SU-DHL-6 (cell line): Measurements from ENCODE around the gene CYP3A7.

Source experiments
- H2AFZ ChIP-seq: fragments of 200-600 bp; sonication (generic); 2 replicates; pipeline ENCODE4 v1.6.1; 2014; ENCODE audit warnings: low read depth, mild to moderate bottlenecking, moderate library complexity, mixed read lengths, antibody characterized with exemption, low read length; ENCODE audit not compliant: severe bottlenecking
- H3F3A ChIP-seq: fragments of 200-600 bp; shearing (Covaris generic); 2 replicates; pipeline ENCODE4 v1.6.0; 2016; ENCODE audit warnings: antibody characterized with exemption, mild to moderate bottlenecking; ENCODE audit not compliant: insufficient read depth
- H3K27ac ChIP-seq: fragments of 200-600 bp; sonication (generic); 2 replicates; pipeline ENCODE4 v1.5.1; 2016; ENCODE audit warnings: low read depth, mild to moderate bottlenecking, low read length, moderate library complexity, mixed read lengths
- H3K27me3 ChIP-seq: fragments of 200-600 bp; sonication (generic), shearing (Covaris generic); 2 replicates; pipeline ENCODE4 v1.6.0; 2014; ENCODE audit warnings: mild to moderate bottlenecking, low read length
- H3K36me3 ChIP-seq: fragments of 200-600 bp; sonication (generic); 2 replicates; pipeline ENCODE4 v1.6.1; 2014; ENCODE audit warnings: mild to moderate bottlenecking, low read length, mixed read lengths
- H3K4me2 ChIP-seq: fragments of 300-600, 200-600 bp; shearing (Covaris generic), sonication (generic); 2 replicates; pipeline ENCODE4 v1.6.0; 2014; ENCODE audit warnings: low read length, low read depth, mild to moderate bottlenecking; ENCODE audit not compliant: poor library complexity, severe bottlenecking
- H3K4me3 ChIP-seq: fragments of 200-600 bp; sonication (generic); 2 replicates; pipeline ENCODE4 v1.5.1; 2014; ENCODE audit warnings: antibody characterized with exemption, low read length, mild to moderate bottlenecking, mixed read lengths; ENCODE audit not compliant: insufficient read depth, poor library complexity, severe bottlenecking
- H3K79me2 ChIP-seq: fragments of 200-600 bp; sonication (generic); 2 replicates; pipeline ENCODE4 v1.6.1; 2014; ENCODE audit warnings: mild to moderate bottlenecking, low read length, moderate library complexity; ENCODE audit not compliant: insufficient read depth
- H3K9ac ChIP-seq: fragments of 200-600 bp; sonication (generic); 2 replicates; pipeline ENCODE4 v1.7.0; 2014; ENCODE audit warnings: mild to moderate bottlenecking, low read length
- H3K9me2 ChIP-seq: fragments of 200-600 bp; sonication (generic); replicated peaks from 2 replicates; pipeline ENCODE4 v1.6.1; 2014; ENCODE audit warnings: low read length; ENCODE audit not compliant: insufficient read depth
- H3K9me3 ChIP-seq: fragments of 200-600 bp; sonication (generic); 2 replicates; pipeline ENCODE4 v1.6.1; 2014; ENCODE audit warnings: low read length, mixed read lengths; ENCODE audit not compliant: insufficient read depth
- H4K20me1 ChIP-seq: fragments of 200-600 bp; sonication (generic); 2 replicates; pipeline ENCODE4 v1.6.1; 2014; ENCODE audit warnings: low read depth, mild to moderate bottlenecking, antibody characterized with exemption, low read length, moderate library complexity, mixed read lengths
- CTCF ChIP-seq: fragments of 200-600 bp; sonication (generic); IDR thresholded peaks from one replicate; pipeline ENCODE4 v1.5.1; 2017; ENCODE audit warnings: antibody characterized with exemption, mild to moderate bottlenecking, low read length, moderate library complexity; ENCODE audit not compliant: insufficient read depth, poor library complexity, severe bottlenecking
- EZH2phosphoT487 ChIP-seq: fragments of 200-600 bp; sonication (generic), shearing (Covaris generic); conservative IDR thresholded peaks from 2 replicates; pipeline ENCODE4 v1.6.1; 2018; ENCODE audit warnings: mild to moderate bottlenecking, antibody characterized with exemption, low read length, moderate library complexity, mixed read lengths

CYP3A7 gene

GRCh38 chr7:99677648-99678045, 57.3 kb downstream of the CYP3A7 start:
- no peak overlapping the region for H3K4me3 ChIP-seq
- H3K9ac ChIP-seq: no peak overlapping the region
- H3K27me3 ChIP-seq: no peaks in the 10 kb centered on the region
- no peak overlapping the region for H2AFZ ChIP-seq
- no peak overlapping the region for H3K4me2 ChIP-seq
- H4K20me1 ChIP-seq: no peaks in the 10 kb centered on the region
- no peaks in the 10 kb centered on the region for H3K9me2 ChIP-seq
- H3K79me2 ChIP-seq: no peaks in the 10 kb centered on the region
- H3K36me3 ChIP-seq: no peaks in the 10 kb centered on the region
- peaks cover 6% of the 10 kb centered on the region; the same call in 1 of the 2 replicates for H3K9me3 ChIP-seq
- H3F3A ChIP-seq: no peaks in the 10 kb centered on the region
- TF ChIP-seq CTCF (no peak), EZH2phosphoT487 (no peak)
- H3K27ac ChIP-seq: no peak overlapping the region

GRCh38 chr7:99677013-99677647, 57.9 kb downstream of the CYP3A7 start:
- Histone ChIP-seq H3K9me2 (no peaks in the 10 kb centered on the region), H4K20me1 (no peaks in the 10 kb centered on the region), H3K79me2 (no peaks in the 10 kb centered on the region), H3K4me2 (no peak overlapping the region), H3K27ac (no peak overlapping the region), H3K4me3 (no peak overlapping the region), H3K9me3 (peaks cover 1% of the 10 kb centered on the region; the same call in 1 of the 2 replicates), H3F3A (no peaks in the 10 kb centered on the region), H3K36me3 (no peaks in the 10 kb centered on the region), H2AFZ (no peak overlapping the region), H3K9ac (no peak overlapping the region), H3K27me3 (no peaks in the 10 kb centered on the region)
- TF ChIP-seq CTCF: no peak

DNA sequence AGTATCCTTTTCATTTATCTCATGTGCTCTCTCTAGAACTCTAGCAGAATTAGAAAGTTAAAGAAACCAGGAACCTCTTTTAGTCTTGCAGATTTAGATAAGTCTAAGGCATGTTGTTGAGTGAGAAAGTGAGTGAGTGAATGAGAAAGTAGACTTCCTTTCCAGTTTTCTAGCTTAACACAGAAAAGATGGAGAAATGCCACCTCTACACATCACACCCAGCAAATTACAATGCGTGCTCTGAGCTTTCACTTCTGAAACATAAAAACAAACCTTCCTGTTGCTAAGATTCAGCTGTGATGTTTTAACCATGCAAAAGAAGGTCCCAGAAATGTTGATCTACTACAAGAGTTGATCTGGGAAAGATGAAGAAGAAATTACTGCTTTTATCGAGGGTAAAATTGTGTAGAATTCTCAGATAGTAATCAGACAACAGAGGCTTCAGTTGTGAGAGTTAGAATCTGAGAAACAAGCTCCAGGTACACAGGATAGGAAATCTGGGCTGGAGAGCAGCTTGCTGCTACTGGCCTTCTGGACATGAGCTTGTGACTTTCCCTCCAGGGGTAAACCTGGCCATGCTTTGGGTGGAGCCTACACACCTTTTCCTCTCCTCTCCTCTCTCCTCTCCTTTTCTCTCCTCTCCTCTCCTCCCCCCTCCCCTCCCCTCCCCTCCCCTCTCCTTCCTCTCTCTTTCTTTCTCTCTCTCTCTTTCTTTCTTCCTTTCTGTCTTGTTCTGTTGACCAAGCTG, 59.8 kb downstream of the CYP3A7 start:
- Histone ChIP-seq H3K36me3 (no peaks in the 10 kb centered on the region), H3K4me2 (no peak overlapping the region), H2AFZ (no peak overlapping the region), H3K9me2 (no peaks in the 10 kb centered on the region), H4K20me1 (no peaks in the 10 kb centered on the region), H3K9me3 (no peaks in the 10 kb centered on the region), H3K27me3 (no peaks in the 10 kb centered on the region), H3F3A (no peaks in the 10 kb centered on the region), H3K79me2 (no peaks in the 10 kb centered on the region), H3K9ac (no peak overlapping the region), H3K4me3 (no peak overlapping the region), H3K27ac (no peak overlapping the region)
- no peak for TF ChIP-seq EZH2phosphoT487

DNA sequence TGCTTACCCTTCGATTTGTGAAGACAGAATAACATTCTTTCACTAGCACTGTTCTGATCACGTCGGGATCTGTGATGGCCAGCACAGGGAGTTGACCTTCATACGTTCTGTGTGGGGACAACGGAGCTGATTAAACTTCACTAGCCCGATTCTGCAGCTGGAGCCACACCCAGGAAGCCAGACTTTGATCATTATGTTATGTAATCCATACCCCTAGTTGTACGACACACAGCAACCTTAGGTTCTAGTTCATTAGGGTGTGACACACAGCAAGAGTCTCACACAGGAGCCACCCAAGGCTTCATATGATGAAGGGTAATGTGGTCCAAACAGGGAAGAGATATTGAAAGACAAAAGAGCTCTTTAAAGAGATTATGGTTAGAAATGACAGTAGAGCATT, 62.4 kb downstream of the CYP3A7 start:
- Histone ChIP-seq H3K27ac (no peak overlapping the region), H3K9ac (no peak overlapping the region), H3K27me3 (no peaks in the 10 kb centered on the region), H3K36me3 (no peaks in the 10 kb centered on the region), H3F3A (no peaks in the 10 kb centered on the region), H3K9me3 (no peaks in the 10 kb centered on the region), H3K79me2 (no peaks in the 10 kb centered on the region), H3K4me3 (no peak overlapping the region), H3K9me2 (no peaks in the 10 kb centered on the region), H4K20me1 (no peaks in the 10 kb centered on the region), H3K4me2 (no peak overlapping the region), H2AFZ (no peak overlapping the region)
- TF ChIP-seq EZH2phosphoT487 (no peak), CTCF (no peak)
